GM11168 (cell line): ENCODE results near the gene OR52A5.

ENCODE experiments used
- in situ Hi-C: fragments of 300-500 bp; cut with MboI; formaldehyde crosslinking; loops from one replicate; pipeline ENCODE4 v1.12.0; 2022; ENCODE audit warnings: low sequenced_read_pairs; ENCODE audit not compliant: unreplicated experiment

The OR52A5 gene

GRCh38 chr11:5118893-5119292 lies 19.3 kb downstream of the OR52A5 start:
- in situ Hi-C loops, result no loop called here

- in situ Hi-C loops, result no loop called here
These were observed 20.6 kb downstream of the OR52A5 start for GRCh38 chr11:5117588-5117987.

GRCh38 chr11:5115339-5115738 lies 22.8 kb downstream of the OR52A5 start:
- in situ Hi-C loops, result no loop called here

GRCh38 chr11:5107285-5107684 lies 30.9 kb downstream of the OR52A5 start:
- in situ Hi-C loops, result no loop called here

- in situ Hi-C loops, result no loop called here
These were observed 35.1 kb downstream of the OR52A5 start for GRCh38 chr11:5103066-5103465.

- in situ Hi-C loops, result no loop called here
These were observed 35.9 kb downstream of the OR52A5 start for GRCh38 chr11:5102246-5102645.

- in situ Hi-C loops, result no loop called here
These were observed 42.1 kb downstream of the OR52A5 start for GRCh38 chr11:5096011-5096410.

GRCh38 chr11:5092821-5093585 lies 45.2 kb downstream of the OR52A5 start:
- in situ Hi-C loops, result no loop called here

GRCh38 chr11:5090668-5091067 lies 47.5 kb downstream of the OR52A5 start:
- in situ Hi-C loops, result no loop called here

- in situ Hi-C loops, result no loop called here
These were observed 49.6 kb downstream of the OR52A5 start for GRCh38 chr11:5088556-5088955.

- in situ Hi-C loops, result no loop called here
These were observed 54.6 kb downstream of the OR52A5 start for GRCh38 chr11:5083602-5084001.

- in situ Hi-C loops, result no loop called here
These were observed 56.8 kb downstream of the OR52A5 start for GRCh38 chr11:5081405-5081804.
